HG03342 (cell line): ENCODE results near the gene MIAT.

Source experiments
- ATAC-seq: cut with Tn5 transposase; IDR thresholded peaks from one replicate; pipeline ENCODE4 v1.9.1; 2021; ENCODE audit warnings: mild to moderate bottlenecking, moderate library complexity; ENCODE audit not compliant: unreplicated experiment

MIAT gene

GRCh38 chr22:26724414-26724813 is 67.0 kb downstream of the MIAT start:
- ATAC-seq, result no peak

GRCh38 chr22:26725012-26725676 is 67.8 kb downstream of the MIAT start:
- no peak for ATAC-seq
